HG02973 (cell line): ENCODE measurements around the gene NRIP1.

ENCODE experiments used
- ATAC-seq: cut with Tn5 transposase; IDR thresholded peaks from one replicate; pipeline ENCODE4 v1.9.1; 2021; ENCODE audit warnings: moderate library complexity; ENCODE audit not compliant: unreplicated experiment

Gene NRIP1

GRCh38 chr21:15010645-15011044, 54.2 kb downstream of the NRIP1 start:
- ATAC-seq = no peak

- ATAC-seq = no peak
These were observed 54.9 kb downstream of the NRIP1 start for GRCh38 chr21:15009837-15010363.

DNA sequence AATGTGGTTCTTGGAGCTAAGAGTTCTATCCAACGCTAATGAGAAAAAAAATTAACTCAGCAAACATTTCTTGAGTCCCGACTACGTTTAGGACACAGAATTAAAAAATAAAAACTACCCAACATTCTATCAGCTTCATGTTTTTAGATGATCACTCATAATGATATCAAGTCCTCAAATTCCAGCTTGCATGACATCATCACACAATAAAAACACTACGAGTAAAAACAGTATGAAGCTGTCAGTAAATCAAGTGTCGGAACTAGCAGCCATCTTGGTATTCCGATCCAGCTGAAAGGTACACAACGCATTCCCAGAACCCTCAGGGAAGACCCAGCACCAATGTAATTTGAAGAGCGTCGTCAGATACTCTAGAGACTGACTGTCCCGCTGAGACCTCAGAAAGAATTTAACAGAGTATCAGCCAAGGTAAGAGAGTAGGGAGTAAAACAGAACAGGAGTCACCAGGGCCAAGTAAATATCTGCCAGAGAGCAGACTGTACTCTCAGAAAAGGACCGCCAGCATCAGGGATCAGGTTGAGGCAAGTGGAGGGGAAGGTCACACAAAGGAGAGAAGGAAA, 57.0 kb downstream of the NRIP1 start:
- no peak for ATAC-seq

DNA sequence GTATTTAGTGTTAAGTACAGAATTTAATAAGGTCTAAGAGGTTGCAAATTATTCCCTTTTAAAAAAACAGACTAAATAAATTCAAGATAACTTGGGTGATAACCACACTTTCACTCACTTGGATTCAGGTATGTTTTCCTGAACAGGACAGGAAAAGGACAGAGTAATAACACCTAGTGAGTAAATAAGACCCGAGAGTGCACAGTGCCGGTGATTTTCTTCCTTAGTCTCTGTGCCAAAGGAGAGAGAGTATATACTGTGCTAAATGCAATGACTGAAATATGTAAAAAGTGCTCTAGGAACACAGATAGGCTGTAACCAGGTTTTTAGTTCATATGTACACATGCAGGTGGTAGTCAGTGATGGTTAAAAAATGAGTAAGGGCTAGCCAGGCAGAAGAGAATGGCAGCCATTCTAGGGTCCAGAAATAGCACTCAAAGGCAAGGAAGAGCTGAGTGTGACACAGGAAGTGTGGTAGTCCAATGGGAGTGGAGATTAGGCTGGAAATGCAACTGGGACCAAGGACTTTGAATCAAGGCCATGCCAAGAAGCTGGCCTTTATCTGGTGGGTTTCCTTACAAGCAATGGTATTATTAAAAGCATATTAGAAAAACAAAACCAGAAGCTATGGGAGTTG, 58.1 kb downstream of the NRIP1 start:
- no peak for ATAC-seq

DNA sequence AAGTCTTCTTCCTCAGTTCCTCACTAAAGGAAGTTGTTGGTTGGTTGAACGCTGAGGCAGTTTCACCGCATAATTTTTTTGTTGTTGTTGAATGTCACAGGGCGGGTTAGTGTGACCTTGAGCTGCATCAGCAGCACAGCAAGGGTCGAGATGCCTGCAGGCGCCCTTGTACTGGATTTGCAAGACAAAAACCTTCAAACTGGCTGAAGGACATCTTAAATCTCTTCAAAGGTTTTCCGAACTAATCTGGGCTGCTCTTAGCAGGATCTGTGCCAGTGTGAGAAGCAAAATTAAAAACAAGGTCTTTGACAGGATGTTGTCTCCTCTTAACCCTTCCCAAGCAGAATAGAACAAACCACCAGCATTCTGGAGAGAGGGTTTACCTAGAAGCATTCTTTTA, 59.4 kb downstream of the NRIP1 start:
- ATAC-seq = no peak

DNA sequence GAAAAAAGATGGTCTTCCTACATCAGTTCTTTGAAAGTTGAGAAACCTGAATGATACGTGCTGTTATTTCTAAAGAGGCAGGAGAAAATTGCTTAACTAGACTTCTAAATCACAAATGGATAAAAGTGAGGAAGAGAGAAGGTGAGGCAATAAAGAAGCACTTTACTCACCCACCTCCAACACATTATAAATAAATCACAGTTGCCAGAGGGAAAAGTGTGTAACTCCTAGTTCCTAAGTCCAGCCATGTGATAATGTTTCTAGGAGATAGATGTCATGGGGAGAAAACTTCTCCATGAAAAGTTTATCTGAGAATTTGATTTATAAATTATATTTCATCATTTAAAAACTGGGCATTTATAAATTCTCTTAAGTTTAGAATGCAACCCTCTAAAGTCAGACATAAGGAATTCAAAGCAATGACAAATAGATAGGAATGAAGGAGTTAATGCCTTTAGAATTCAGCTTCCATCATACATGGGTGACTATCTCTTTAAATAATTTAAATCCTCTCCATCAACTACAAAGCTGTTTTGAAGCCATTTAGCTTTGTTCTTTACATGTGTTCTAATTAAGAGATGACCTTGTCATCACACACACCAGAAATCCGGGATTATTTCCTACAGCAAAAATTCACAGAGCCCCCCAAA, 60.0 kb downstream of the NRIP1 start:
- ATAC-seq = no peak

GRCh38 chr21:15003463-15004135, 61.2 kb downstream of the NRIP1 start:
- no peak for ATAC-seq

- ATAC-seq = peak; percentile 94
These were observed 62.8 kb downstream of the NRIP1 start for GRCh38 chr21:15001857-15002606.

DNA sequence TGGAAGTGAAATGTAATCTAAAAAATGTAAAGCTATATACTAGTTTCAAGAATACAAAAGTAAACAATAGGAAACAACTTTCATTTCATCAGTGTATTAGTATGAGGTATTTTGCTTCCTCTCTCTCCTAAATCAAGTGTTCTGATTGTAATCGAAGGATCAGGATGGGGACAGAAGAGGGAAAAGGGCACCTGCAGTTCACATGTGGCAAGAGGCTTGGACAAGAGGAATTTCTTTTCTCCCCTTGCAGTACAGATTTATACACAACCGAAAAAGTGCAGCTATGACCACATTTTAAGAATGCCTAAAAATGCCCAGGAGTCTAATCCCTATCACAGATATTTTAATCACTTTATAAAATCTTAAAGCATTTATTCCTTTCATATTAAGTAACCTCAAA, 63.7 kb downstream of the NRIP1 start:
- no peak for ATAC-seq

DNA sequence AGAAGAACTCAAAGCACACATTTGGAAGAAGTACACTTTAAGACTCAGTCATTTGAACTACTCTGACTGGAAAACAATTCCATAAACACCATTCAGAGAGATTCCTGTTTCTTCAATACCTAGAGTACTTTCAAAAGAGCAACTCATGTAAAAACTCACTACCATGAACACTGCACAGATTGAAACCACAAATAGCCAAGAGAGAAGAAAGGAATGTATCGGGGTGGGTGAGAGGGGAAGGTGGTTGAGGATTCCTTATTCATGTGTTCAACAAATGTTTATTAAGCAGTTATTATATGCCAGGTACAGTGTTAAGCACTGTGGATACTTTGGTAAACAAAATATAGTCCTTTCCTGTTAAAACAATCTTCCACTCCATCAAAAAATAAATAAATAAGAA, 64.7 kb downstream of the NRIP1 start:
- ATAC-seq = no peak

- ATAC-seq = no peak
These were observed 66.0 kb downstream of the NRIP1 start for GRCh38 chr21:14998784-14999183.

DNA sequence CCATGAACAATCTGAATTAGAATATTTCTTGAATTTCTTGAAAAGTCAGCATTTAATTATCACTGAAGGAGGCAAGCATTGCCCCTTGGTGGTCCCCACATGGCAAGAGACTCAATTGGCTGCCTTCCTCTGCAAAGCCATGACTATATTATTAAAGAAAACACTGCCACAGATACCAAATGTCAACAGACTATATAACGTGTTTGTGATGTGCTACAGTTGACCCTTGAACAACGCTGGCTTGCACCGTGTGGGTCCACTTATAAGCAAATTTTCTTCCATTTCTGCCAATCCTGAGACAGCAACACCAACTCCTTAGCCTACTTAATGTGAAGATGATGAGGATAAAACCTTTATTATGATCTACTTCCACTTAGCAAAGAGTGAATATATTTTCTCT, 66.5 kb downstream of the NRIP1 start:
- no peak for ATAC-seq

GRCh38 chr21:14995695-14996490, 68.9 kb downstream of the NRIP1 start:
- no peak for ATAC-seq

DNA sequence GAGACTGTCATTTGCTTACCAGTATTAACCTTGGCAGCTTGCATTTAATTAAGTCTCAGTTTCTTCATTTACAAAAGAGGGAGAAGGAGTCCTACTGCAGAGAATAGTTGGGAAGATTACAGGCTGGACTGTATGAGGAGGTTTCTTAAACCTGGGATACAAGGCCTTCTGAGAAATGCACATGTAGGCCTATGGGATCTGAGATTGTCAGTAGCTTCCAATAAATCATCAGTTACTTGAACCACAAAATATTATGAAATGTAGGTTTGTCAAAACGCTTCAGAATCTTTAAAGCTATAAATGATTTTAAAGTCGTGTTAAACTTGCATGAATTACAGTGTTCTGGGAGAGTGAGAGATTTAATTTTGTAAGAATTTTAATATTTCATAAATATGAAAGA, 69.6 kb downstream of the NRIP1 start:
- no peak for ATAC-seq

- no peak for ATAC-seq
These were observed 71.7 kb downstream of the NRIP1 start for GRCh38 chr21:14993115-14993514.

DNA sequence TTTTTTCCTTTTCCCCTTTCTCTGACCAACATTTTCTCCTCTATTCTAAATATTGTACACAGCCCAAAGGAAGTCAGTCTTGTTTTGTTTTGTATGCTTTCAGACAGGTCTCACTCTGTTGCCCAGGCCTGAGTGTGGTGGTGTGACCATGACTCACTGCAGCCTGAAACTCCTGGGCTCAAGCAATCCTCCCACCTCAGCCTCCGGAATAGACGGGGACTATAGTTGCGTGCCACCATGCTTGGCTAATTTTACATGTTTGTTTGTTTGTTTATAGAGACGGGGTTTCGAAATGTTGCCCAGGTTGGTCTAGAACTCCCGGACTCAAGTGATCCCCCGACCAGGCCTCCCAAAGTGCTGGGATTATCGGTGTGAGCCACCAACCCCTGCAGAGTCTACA, 72.8 kb downstream of the NRIP1 start:
- no peak for ATAC-seq

DNA sequence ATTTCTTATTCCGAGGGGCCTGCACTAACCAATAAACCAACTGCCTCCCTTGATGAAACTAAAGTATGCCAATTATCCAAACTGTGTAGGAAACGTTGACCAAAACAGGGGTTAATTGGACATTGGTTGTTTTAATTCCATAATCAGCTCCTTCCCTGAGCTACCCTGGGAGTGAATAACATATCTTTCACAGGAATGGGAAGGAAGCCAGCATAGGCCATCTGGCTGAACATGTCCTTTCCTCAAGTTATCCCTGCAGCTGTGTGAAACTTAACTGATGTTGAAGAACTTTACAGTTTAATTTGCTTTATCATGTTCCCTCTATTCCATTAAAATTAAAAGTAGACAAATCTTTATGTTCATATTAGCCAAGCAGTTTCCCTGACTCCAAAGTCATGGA, 75.4 kb downstream of the NRIP1 start:
- no peak for ATAC-seq

DNA sequence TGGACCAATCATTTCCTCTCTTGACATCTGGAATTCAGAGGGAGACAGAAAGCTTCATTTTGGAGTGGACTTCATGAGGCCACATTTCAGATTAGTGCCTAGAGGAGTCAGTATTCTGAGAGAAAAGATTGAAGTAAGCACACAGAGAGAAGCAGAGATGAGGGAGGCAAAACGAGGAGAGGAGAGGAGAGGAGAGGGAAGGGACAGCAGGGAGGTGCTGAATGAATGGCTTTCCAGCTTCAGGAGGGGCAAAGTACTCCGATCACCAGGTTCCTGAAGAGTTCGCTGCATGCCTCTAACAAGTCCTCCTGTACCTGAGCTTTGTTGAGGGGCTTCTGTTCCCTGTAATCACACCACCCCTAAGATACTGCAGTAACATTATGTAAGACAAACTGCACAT, 76.0 kb downstream of the NRIP1 start:
- no peak for ATAC-seq

DNA sequence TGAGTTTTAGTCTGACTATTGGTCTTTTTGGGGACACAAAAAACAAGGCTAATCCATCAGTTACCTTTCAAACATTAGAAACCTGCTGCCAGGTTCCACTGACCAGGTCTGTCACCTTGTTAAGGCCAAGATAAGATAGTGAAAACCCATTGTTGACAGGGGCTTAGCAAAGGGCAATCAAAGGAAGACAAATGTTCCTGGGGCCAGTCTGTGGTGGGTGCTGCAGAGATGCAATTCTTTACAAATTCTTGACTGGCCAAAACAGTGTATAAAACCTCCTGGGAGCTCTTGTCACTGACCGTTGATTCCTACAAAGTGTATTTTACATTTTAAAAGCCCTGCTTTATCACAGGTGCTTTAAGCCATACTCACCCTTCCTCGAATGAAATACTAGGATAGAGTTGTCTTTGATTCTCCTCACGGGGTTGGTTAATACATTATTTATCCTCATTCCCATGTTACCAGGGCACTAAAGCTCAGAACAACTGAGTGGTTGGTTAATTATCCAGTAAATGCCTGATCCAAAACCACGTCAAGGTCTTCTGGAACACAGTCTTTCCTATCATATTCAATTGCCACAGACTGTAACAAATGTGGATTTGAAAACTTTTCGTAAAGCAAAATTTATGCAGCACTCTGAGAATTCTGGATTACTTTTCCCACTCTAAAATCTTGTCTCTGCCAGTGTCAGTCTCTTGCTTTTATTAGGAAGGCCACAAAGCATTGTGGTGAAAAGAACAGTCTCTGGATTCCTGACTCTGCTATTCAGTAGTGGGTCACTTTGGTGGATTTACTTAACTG, 77.2 kb downstream of the NRIP1 start:
- ATAC-seq = no peak

DNA sequence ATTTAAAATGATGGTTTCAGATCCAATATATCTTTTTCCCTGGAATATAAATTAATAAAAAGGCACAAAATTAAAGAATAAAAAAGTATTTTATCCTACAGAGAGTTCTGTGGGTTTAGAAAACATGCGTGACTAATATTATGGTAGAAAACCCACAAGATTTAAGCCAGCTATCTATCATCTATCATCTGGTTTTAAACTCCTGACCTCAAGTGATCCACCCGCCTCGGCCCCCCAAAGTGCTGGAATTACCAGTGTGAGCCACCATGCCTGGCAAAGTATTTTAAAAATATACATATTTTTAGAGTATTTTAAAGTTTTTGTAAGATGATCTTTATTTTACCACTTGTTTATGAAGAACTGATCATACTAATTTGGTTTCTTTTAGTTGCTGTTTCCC, 79.5 kb downstream of the NRIP1 start:
- ATAC-seq = no peak
